Activated gamma-delta T cell (primary cell): ENCODE results near the gene KCNA4.
"Not testable (repeated sequence)": the region's sequence is repeated elsewhere in the genome, so short reads cannot be mapped to it uniquely, and the experiment has no call there.

Experiments
- DNase-seq: peaks from one replicate; lab custom pipeline; 2025; lab: John Stamatoyannopoulos, UW

KCNA4 gene

GRCh38 chr11:30000986-30001750 lies 15.7 kb downstream of the KCNA4 start:
- DNase-seq: no peak

- no peak for DNase-seq
These were observed 20.8 kb downstream of the KCNA4 start for GRCh38 chr11:29996016-29996415.

- DNase-seq: no peak
These were observed 27.5 kb downstream of the KCNA4 start for GRCh38 chr11:29989174-29989970.

GRCh38 chr11:29985248-29985647 lies 31.6 kb downstream of the KCNA4 start:
- no peak for DNase-seq

GRCh38 chr11:29984544-29984943 lies 32.3 kb downstream of the KCNA4 start:
- no peak for DNase-seq

- no peak for DNase-seq
These were observed 38.3 kb downstream of the KCNA4 start for GRCh38 chr11:29978549-29978948.

GRCh38 chr11:29975580-29975979 lies 41.2 kb downstream of the KCNA4 start:
- not testable (repeated sequence) for DNase-seq

GRCh38 chr11:29963796-29964195 lies 53.0 kb downstream of the KCNA4 start:
- no peak for DNase-seq

- no peak for DNase-seq
These were observed 53.8 kb downstream of the KCNA4 start for GRCh38 chr11:29963036-29963435.

GRCh38 chr11:29962243-29962642 lies 54.6 kb downstream of the KCNA4 start:
- DNase-seq: no peak
